HepG2 (cell line): ENCODE measurements around the gene SEC62. TPM values are rescaled to one million over a fixed set of nuclear protein-coding genes. Genes with fewer than 3 reads are reported as not detected.

Source experiments
- ATAC-seq: fragments of 200-7000 bp; cut with Tn5 transposase; 3 replicates; pipeline ENCODE4 v1.9.1; 2020; ENCODE audit warnings: mild to moderate bottlenecking, moderate library complexity
- BruUV-seq: library from RNA; stranded (reverse); fragments of 400-500 nt; replicated peaks from 2 replicates; lab custom pipeline; 2021; lab: Mats Ljungman, UMichigan
- CTCF ChIA-PET: fragments of 300-600 bp; formaldehyde crosslinking; extraction: SDS; loops from one replicate; lab custom pipeline; 2021; ENCODE audit warnings: low total read pairs, inconsistent platforms, low intra/inter-chr PET ratio; lab: Yijun Ruan, JAX
- POLR2A ChIA-PET: fragments of 350-600 bp; sonication (Branson Sonifier 250); formaldehyde crosslinking; loops from one replicate; lab custom pipeline; 2020; ENCODE audit warnings: antibody characterized with exemption, inconsistent platforms; lab: Yijun Ruan, JAX
- DNase-seq: peaks from one replicate; pipeline ENCODE4 v3.0.0-alpha.2; 2015; ENCODE audit warnings: low spot score
- FAIRE-seq: peaks from 3 replicates; lab custom pipeline; 2011; peaks lifted over from hg19 to GRCh38; lab: Jason Lieb, UNC
- H2AFZ ChIP-seq: one replicate; pipeline ENCODE4 v1.6.1; 2011; ENCODE audit warnings: low read length, inconsistent platforms
- H3K27ac ChIP-seq: fragments of 300-600 bp; 3 replicates; pipeline ENCODE4 v1.8.0; 2011; ENCODE audit warnings: mixed run types, mild to moderate bottlenecking, mixed read lengths, low read length, inconsistent platforms; ENCODE audit not compliant: insufficient read depth; ENCODE audit errors: extremely low read length
- H3K27me3 ChIP-seq, 2 experiments: fragments of 200-600 bp in 1 of 2; 2 replicates in 1 of 2; 3 replicates in 1 of 2; pipeline versions ENCODE4 v1.6.0 to v1.8.0; 2011; ENCODE audit warnings: low read length in 2 of 2, mild to moderate bottlenecking in 2 of 2, moderate library complexity in 2 of 2, inconsistent platforms in 1 of 2; ENCODE audit not compliant: insufficient read depth in 2 of 2, control insufficient read depth in 1 of 2
- H3K36me3 ChIP-seq, 2 experiments: fragments of 200-600 bp in 1 of 2; replicated peaks in 1 of 2; 2 replicates in 1 of 2; 3 replicates in 1 of 2; pipeline versions ENCODE4 v1.5.1 to v1.8.0; 2011; ENCODE audit warnings: low read length in 2 of 2, inconsistent platforms in 1 of 2; ENCODE audit not compliant: insufficient read depth in 2 of 2, control insufficient read depth in 1 of 2
- H3K4me1 ChIP-seq: 2 replicates; pipeline ENCODE4 v1.5.1; 2012; ENCODE audit warnings: low read length, inconsistent platforms; ENCODE audit not compliant: insufficient read depth
- H3K4me2 ChIP-seq: 2 replicates; pipeline ENCODE4 v1.6.0; 2011; ENCODE audit warnings: low read depth, low read length, inconsistent platforms
- H3K4me3 ChIP-seq, 3 experiments: fragments of 200-600 bp in 1 of 3; sonication (generic), shearing (Covaris generic) in 1 of 3; replicated peaks in 1 of 3; 2 replicates each; pipeline ENCODE4 v1.5.1; 2011 to 2016; ENCODE audit warnings: low read length in 3 of 3, inconsistent platforms in 2 of 3, low read depth in 2 of 3, mild to moderate bottlenecking in 2 of 3, control low read depth in 1 of 3, mixed read lengths in 1 of 3; ENCODE audit not compliant: insufficient read depth in 1 of 3
- H3K79me2 ChIP-seq: one replicate; pipeline ENCODE4 v1.6.1; 2011; ENCODE audit warnings: low read length, inconsistent platforms; ENCODE audit not compliant: insufficient read depth
- H3K9ac ChIP-seq: 2 replicates; pipeline ENCODE4 v1.6.0; 2011; ENCODE audit warnings: mild to moderate bottlenecking, low read depth, low read length, inconsistent platforms; ENCODE audit not compliant: insufficient read depth
- H3K9me3 ChIP-seq: 2 replicates; pipeline ENCODE4 v1.5.1; 2012; ENCODE audit warnings: mild to moderate bottlenecking, low read length
- H4K20me1 ChIP-seq: 2 replicates; pipeline ENCODE4 v1.6.0; 2011; ENCODE audit warnings: inconsistent platforms, mild to moderate bottlenecking, low read length, moderate library complexity; ENCODE audit not compliant: insufficient read depth
- ATF7 ChIP-seq, 2 experiments: fragments of 450-650 bp in 1 of 2; sonication (generic) in 1 of 2; formaldehyde crosslinking in 1 of 2; IDR thresholded peaks; 2 replicates each; pipeline versions ENCODE4 v1.4.0 to v1.6.1; 2016 to 2020; ENCODE audit warnings: antibody characterized with exemption in 1 of 2, mild to moderate bottlenecking in 1 of 2, missing genetic modification reagents in 1 of 2
- BORCS8-MEF2B ChIP-seq: sonication (generic); formaldehyde crosslinking; IDR thresholded peaks from 2 replicates; pipeline ENCODE4 v1.8.0; 2022; ENCODE audit warnings: mild to moderate bottlenecking, missing genetic modification reagents
- CEBPB ChIP-seq: IDR thresholded peaks from 2 replicates; pipeline ENCODE4 v1.6.1; 2011; ENCODE audit warnings: low read depth, low read length, improper control_type of control experiment, borderline replicate concordance
- ETS1 ChIP-seq: sonication (generic); formaldehyde crosslinking; IDR thresholded peaks from 2 replicates; pipeline ENCODE4 v1.4.0; 2020; ENCODE audit warnings: missing genetic modification reagents
- PRDM15 ChIP-seq: sonication (generic); formaldehyde crosslinking; IDR thresholded peaks from 2 replicates; pipeline ENCODE4 v1.4.0; 2020; ENCODE audit warnings: missing genetic modification reagents
- ZBTB37 ChIP-seq: sonication (generic); formaldehyde crosslinking; IDR thresholded peaks from 2 replicates; pipeline ENCODE4 v1.4.0; 2020; ENCODE audit warnings: mild to moderate bottlenecking, missing genetic modification reagents
- ZNF503 ChIP-seq: sonication (generic); formaldehyde crosslinking; IDR thresholded peaks from 2 replicates; pipeline ENCODE4 v1.4.0; 2020; ENCODE audit warnings: missing genetic modification reagents
- ZNF740 ChIP-seq: sonication (generic); formaldehyde crosslinking; IDR thresholded peaks from 2 replicates; pipeline ENCODE4 v1.4.0; 2020; ENCODE audit warnings: missing genetic modification reagents
- WGBS: methylation state at CpG from one replicate; pipeline ENCODE4 v1.1.6; 2017; ENCODE audit warnings: low lambda C conversion rate; 5-methylcytosine and 5-hydroxymethylcytosine counted together
- in situ Hi-C: cut with HindIII; loops from 2 replicates; pipeline ENCODE4 v1.10.0; 2017; ENCODE audit warnings: low pct_unique_long_range_greater_than_20kb; ENCODE audit not compliant: extremely low pct_ligation_motif_present
- intact Hi-C: fragments of 100-400 bp; cut with micrococcal nuclease; formaldehyde crosslinking; loops from one replicate; pipeline ENCODE4 v1.10.0; 2022; ENCODE audit not compliant: unreplicated experiment
- polyA plus RNA-seq, 8 experiments: library from polyadenylated mRNA; depleted of rRNA in 3 of 8; stranded (reverse) in 7 of 8; unstranded in 1 of 8; fragments of >200 nt; fragmentation: Illumina TruSeq in 4 of 8; extraction: Trizol in 4 of 8; gene quantifications; 2 replicates each; pipeline versions ENCODE4 v1.2.1 to v1.2.3, GENCODE V29; 2011 to 2016; ENCODE audit warnings: low read depth in 4 of 8, missing spikeins in 1 of 8, mixed read lengths in 1 of 8; ENCODE audit not compliant: insufficient read depth in 1 of 8
- total RNA-seq, 5 experiments: library from RNA; depleted of rRNA; stranded (reverse); fragments of >200 nt; fragmentation: Illumina TruSeq; extraction: Trizol; gene quantifications; 2 replicates each; pipeline ENCODE4 v1.2.3, GENCODE V29; 2016; ENCODE audit warnings: low read depth in 1 of 5

SEC62 gene
- total and polyA plus RNA-seq, 2 of the 13 experiments (the other 11 are each of a cell fraction or from before 2014, with no cell fraction given), result 54.0 to 68.7 TPM

- Histone ChIP-seq H3K9ac (no peak overlapping the region), H2AFZ (no peak overlapping the region), H4K20me1 (no peaks in the 10 kb centered on the region), H3K79me2 (peaks cover 13% of the 10 kb centered on the region), H3K9me3 (no peaks in the 10 kb centered on the region), H3K4me2 (no peak overlapping the region), H3K36me3 (peaks cover 14 to 81% of the 10 kb centered on the region in 2 experiments), H3K4me3 (no peak overlapping the region), H3K27ac (no peak overlapping the region), H3K4me1 (peaks cover 7% of the 10 kb centered on the region; the same call in 1 of the 2 replicates), H3K27me3 (no peaks in the 10 kb centered on the region; a peak in 1 of 5 replicates)
- intact Hi-C loops, result no loop called here
- ATAC-seq (no peak; the same call in 2 of the 3 replicates), DNase-seq (peak; percentile 47), FAIRE-seq (no peak)
- no TSS peak for BruUV-seq
- POLR2A ChIA-PET, result no interaction called here
- 70% methylated on average over 2 of the region's 2 CpGs for WGBS
- no peak for TF ChIP-seq ETS1
- TF ChIP-seq CEBPB, result peak; percentile 34; the same call in 1 of the 2 replicates
- peak; percentile 77 for TF ChIP-seq ATF7 (IDR thresholded peaks at IDR 0.05)
- TF ChIP-seq ATF7 (CRISPR knock-in tag; IDR thresholded peaks at IDR 0.05), result no peak
- in situ Hi-C loops, result no loop called here
- CTCF ChIA-PET, result no interaction called here
Measured at GRCh38 chr3:169980055-169980454, 13.4 kb downstream of the SEC62 start.

- H3K79me2 ChIP-seq, result no peaks in the 10 kb centered on the region
- in situ Hi-C loops (no loop called here), intact Hi-C loops (no loop called here)
- H3K27me3 ChIP-seq, result no peaks in the 10 kb centered on the region; a peak in 1 of 5 replicates
- H3K4me2 ChIP-seq, result no peak overlapping the region
- peaks cover 10 to 76% of the 10 kb centered on the region in 2 experiments for H3K36me3 ChIP-seq
- no peak overlapping the region for H3K27ac ChIP-seq
- DNase-seq, result no peak
- H3K4me3 ChIP-seq, result no peak overlapping the region
- H3K9me3 ChIP-seq, result no peaks in the 10 kb centered on the region
- ATAC-seq, result no peak
- no peak for FAIRE-seq
- no peak overlapping the region for H2AFZ ChIP-seq
- BruUV-seq, result no TSS peak
- peaks cover 7% of the 10 kb centered on the region; the same call in 1 of the 2 replicates for H3K4me1 ChIP-seq
- ChIA-PET POLR2A (no interaction called here), CTCF (no interaction called here)
- 98% methylated on average over 3 of the region's 3 CpGs for WGBS
- H3K9ac ChIP-seq, result no peak overlapping the region
- no peaks in the 10 kb centered on the region for H4K20me1 ChIP-seq
- TF ChIP-seq BORCS8-MEF2B (CRISPR knock-in tag), result no peak
- TF ChIP-seq ZNF503 (CRISPR knock-in tag), result no peak
- no peak for TF ChIP-seq ZBTB37
- no peak for TF ChIP-seq PRDM15
- TF ChIP-seq ZNF740, result no peak
Measured at GRCh38 chr3:169984292-169984691, 17.7 kb downstream of the SEC62 start.
